OCI-LY1 (cell line): ENCODE results near the gene PKIG.

Experiments
- H2AFZ ChIP-seq: fragments of 200-600 bp; sonication (generic), shearing (Covaris generic); 2 replicates; pipeline ENCODE4 v1.6.0; 2014; ENCODE audit warnings: antibody characterized with exemption, mild to moderate bottlenecking, low read length
- H3F3A ChIP-seq: fragments of 200-600 bp; sonication (generic), shearing (Covaris generic); 2 replicates; pipeline ENCODE4 v1.6.0; 2014; ENCODE audit warnings: mild to moderate bottlenecking, antibody characterized with exemption, low read length, moderate library complexity; ENCODE audit not compliant: insufficient read depth
- H3K27ac ChIP-seq: fragments of 200-600 bp; sonication (generic); 2 replicates; pipeline ENCODE4 v1.5.1; 2014; ENCODE audit warnings: low read length, mixed run types, mild to moderate bottlenecking, low read depth; ENCODE audit not compliant: poor library complexity, severe bottlenecking
- H3K27me3 ChIP-seq: fragments of 200-600 bp; sonication (generic); 2 replicates; pipeline ENCODE4 v1.6.0; 2014; ENCODE audit warnings: antibody characterized with exemption, mild to moderate bottlenecking, low read length, moderate library complexity; ENCODE audit not compliant: insufficient read depth
- H3K36me3 ChIP-seq: fragments of 200-600 bp; sonication (generic); 2 replicates; pipeline ENCODE4 v1.6.1; 2014; ENCODE audit warnings: mild to moderate bottlenecking, antibody characterized with exemption, low read length, moderate library complexity, mixed read lengths; ENCODE audit not compliant: insufficient read depth
- H3K4me1 ChIP-seq: fragments of 200-600 bp; sonication (generic); 2 replicates; pipeline ENCODE4 v1.5.1; 2014; ENCODE audit warnings: mild to moderate bottlenecking, low read length, moderate library complexity; ENCODE audit not compliant: insufficient read depth, severe bottlenecking
- H3K4me2 ChIP-seq: fragments of 200-600 bp; sonication (generic), shearing (Covaris generic); 2 replicates; pipeline ENCODE4 v1.6.1; 2014; ENCODE audit warnings: low read length
- H3K4me3 ChIP-seq: fragments of 200-600 bp; sonication (generic); 2 replicates; pipeline ENCODE4 v1.5.1; 2014; ENCODE audit warnings: low read length, low read depth, mild to moderate bottlenecking, mixed read lengths; ENCODE audit not compliant: poor library complexity, severe bottlenecking
- H3K79me2 ChIP-seq: fragments of 200-600 bp; shearing (Covaris generic); 2 replicates; pipeline ENCODE4 v1.6.1; 2016; ENCODE audit warnings: mixed run types, low read length, mixed read lengths; ENCODE audit not compliant: insufficient read depth
- H3K9ac ChIP-seq: fragments of 200-600 bp; sonication (generic), shearing (Covaris generic); 2 replicates; pipeline ENCODE4 v1.6.1; 2014; ENCODE audit warnings: mild to moderate bottlenecking, low read length, mixed read lengths
- H3K9me2 ChIP-seq: fragments of 200-600 bp; sonication (generic), shearing (Covaris generic); 2 replicates; pipeline ENCODE4 v1.6.1; 2014; ENCODE audit warnings: low read depth, mild to moderate bottlenecking, low read length, mixed read lengths
- H3K9me3 ChIP-seq: fragments of 200-600 bp; shearing (Covaris generic); 2 replicates; pipeline ENCODE4 v1.6.1; 2014; ENCODE audit warnings: low read length, mixed read lengths
- H4K20me1 ChIP-seq: fragments of 200-600 bp; sonication (generic), shearing (Covaris generic); 2 replicates; pipeline ENCODE4 v1.6.0; 2016; ENCODE audit warnings: mild to moderate bottlenecking, low read length; ENCODE audit not compliant: insufficient read depth
- EZH2 ChIP-seq: fragments of 200-600 bp; sonication (generic), shearing (Covaris generic); IDR thresholded peaks from 2 replicates; pipeline ENCODE4 v1.8.0; 2017; ENCODE audit warnings: borderline replicate concordance, mixed run types, mild to moderate bottlenecking, antibody characterized with exemption, low read length, moderate library complexity, mixed read lengths
- TF ChIP-seq, protein P1 (sequence below): fragments of 200-600 bp; sonication (generic), shearing (Covaris generic); IDR thresholded peaks from 2 replicates; pipeline ENCODE4 v1.5.1; 2017; ENCODE audit warnings: mild to moderate bottlenecking, antibody characterized with exemption, low read length, moderate library complexity, mixed read lengths

PKIG gene

GRCh38 chr20:44637042-44637441, 54.7 kb downstream of the PKIG start:
- Histone ChIP-seq H3K9ac (no peak overlapping the region), H3K4me2 (no peak overlapping the region), H3K36me3 (peaks cover 37% of the 10 kb centered on the region), H3K27ac (no peak overlapping the region), H4K20me1 (no peaks in the 10 kb centered on the region), H3K27me3 (no peaks in the 10 kb centered on the region), H3K4me1 (peaks cover 9% of the 10 kb centered on the region), H3K79me2 (no peaks in the 10 kb centered on the region), H3K4me3 (no peak overlapping the region), H2AFZ (no peak overlapping the region), H3F3A (no peaks in the 10 kb centered on the region), H3K9me2 (no peaks in the 10 kb centered on the region), H3K9me3 (no peaks in the 10 kb centered on the region; the same call in 1 of the 2 replicates)
- TF ChIP-seq EZH2 = no peak
- TF ChIP-seq, protein P1, sequence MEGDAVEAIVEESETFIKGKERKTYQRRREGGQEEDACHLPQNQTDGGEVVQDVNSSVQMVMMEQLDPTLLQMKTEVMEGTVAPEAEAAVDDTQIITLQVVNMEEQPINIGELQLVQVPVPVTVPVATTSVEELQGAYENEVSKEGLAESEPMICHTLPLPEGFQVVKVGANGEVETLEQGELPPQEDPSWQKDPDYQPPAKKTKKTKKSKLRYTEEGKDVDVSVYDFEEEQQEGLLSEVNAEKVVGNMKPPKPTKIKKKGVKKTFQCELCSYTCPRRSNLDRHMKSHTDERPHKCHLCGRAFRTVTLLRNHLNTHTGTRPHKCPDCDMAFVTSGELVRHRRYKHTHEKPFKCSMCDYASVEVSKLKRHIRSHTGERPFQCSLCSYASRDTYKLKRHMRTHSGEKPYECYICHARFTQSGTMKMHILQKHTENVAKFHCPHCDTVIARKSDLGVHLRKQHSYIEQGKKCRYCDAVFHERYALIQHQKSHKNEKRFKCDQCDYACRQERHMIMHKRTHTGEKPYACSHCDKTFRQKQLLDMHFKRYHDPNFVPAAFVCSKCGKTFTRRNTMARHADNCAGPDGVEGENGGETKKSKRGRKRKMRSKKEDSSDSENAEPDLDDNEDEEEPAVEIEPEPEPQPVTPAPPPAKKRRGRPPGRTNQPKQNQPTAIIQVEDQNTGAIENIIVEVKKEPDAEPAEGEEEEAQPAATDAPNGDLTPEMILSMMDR = no peak

DNA sequence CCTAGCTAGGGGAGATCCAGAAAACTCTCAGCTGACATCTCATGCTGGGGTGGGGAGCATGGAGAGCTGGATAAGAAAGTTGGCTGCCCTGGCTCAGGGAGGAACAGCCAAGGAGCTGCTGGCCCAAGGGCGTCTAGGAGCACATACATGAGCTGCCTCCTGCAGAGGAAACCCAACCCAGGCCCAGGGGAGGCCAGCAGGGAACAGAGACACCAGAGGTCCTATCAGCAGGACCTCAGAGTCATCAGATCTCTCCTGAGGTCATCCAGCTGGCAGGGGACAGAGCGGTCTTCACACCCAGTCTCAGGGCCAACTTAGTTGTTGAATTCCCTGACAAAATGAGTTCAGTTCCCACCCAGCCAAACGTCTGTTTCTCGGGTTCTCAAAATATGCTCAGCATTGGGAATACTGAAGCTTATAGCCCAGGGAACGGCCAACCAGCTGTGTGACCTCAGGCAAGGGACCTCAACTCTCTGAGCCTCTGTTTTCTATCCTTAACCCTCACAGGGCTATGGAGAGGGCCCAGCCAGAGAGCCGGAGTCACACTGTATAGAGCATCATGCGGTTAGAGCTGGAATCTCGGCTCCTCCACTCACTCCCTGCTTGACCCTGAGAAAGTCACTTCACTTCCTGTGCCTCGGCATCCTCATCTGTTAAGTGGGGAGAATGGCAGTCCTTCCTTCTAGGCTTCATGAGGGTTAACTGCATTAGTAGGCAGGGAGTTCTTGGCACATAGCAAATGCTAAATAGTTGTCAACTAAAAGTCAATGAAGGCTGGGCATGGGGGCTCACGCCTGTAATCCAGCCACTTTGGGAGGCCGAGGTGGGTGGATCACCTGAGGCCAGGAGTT, 55.4 kb downstream of the PKIG start:
- peaks cover 17% of the 10 kb centered on the region for H3K4me1 ChIP-seq
- no peaks in the 10 kb centered on the region; the same call in 1 of the 2 replicates for H3K9me3 ChIP-seq
- H3K79me2 ChIP-seq = no peaks in the 10 kb centered on the region
- H3K27me3 ChIP-seq = no peaks in the 10 kb centered on the region
- no peaks in the 10 kb centered on the region for H3K9me2 ChIP-seq
- no peak overlapping the region for H2AFZ ChIP-seq
- H3F3A ChIP-seq = no peaks in the 10 kb centered on the region
- no peak overlapping the region for H3K4me2 ChIP-seq
- no peak overlapping the region for H3K27ac ChIP-seq
- H3K9ac ChIP-seq = no peak overlapping the region
- TF ChIP-seq, protein P1 = no peak
- no peak for TF ChIP-seq EZH2
- H3K36me3 ChIP-seq = peaks cover 37% of the 10 kb centered on the region
- H3K4me3 ChIP-seq = no peak overlapping the region
- no peaks in the 10 kb centered on the region for H4K20me1 ChIP-seq

GRCh38 chr20:44640522-44640921, 58.1 kb downstream of the PKIG start:
- Histone ChIP-seq H3K4me1 (peaks cover 44% of the 10 kb centered on the region), H3K4me3 (no peak overlapping the region), H4K20me1 (no peaks in the 10 kb centered on the region), H2AFZ (no peak overlapping the region), H3K36me3 (peaks cover 20% of the 10 kb centered on the region), H3K9me2 (no peaks in the 10 kb centered on the region), H3F3A (no peaks in the 10 kb centered on the region), H3K79me2 (no peaks in the 10 kb centered on the region), H3K27ac (peak overlapping the region; percentile 95), H3K4me2 (no peak overlapping the region), H3K9ac (no peak overlapping the region), H3K27me3 (no peaks in the 10 kb centered on the region), H3K9me3 (no peaks in the 10 kb centered on the region; the same call in 1 of the 2 replicates)
- TF ChIP-seq EZH2 = no peak
- TF ChIP-seq, protein P1 = no peak
